Measurements from ENCODE around the gene TMEM170B.

- TF ChIP-seq YBX1 (IDR thresholded peaks at IDR 0.05) (no peak), JUND (IDR thresholded peaks at IDR 0.05; ENCODE audit: borderline replicate concordance, low read depth, low read length) (no peak), JUND (tag; IDR thresholded peaks at IDR 0.05; ENCODE audit: borderline replicate concordance, low read depth, low read length) (no peak), EZH2 (IDR thresholded peaks at IDR 0.05; ENCODE audit: borderline replicate concordance, low read depth, low read length) (no peak), CTCF (IDR thresholded peaks at IDR 0.05 in 2 of 3, conservative IDR thresholded peaks at IDR 0.05 in 1 of 3; ENCODE audit: insufficient read depth in 2 of 3, low read depth in 1 of 3, low read length in 3 of 3) (no peak), POLR2AphosphoS5 (IDR thresholded peaks at IDR 0.05; ENCODE audit: control insufficient read depth, insufficient read depth, low read depth, low read length) (no peak), ZKSCAN8 (CRISPR knock-in tag; IDR thresholded peaks at IDR 0.05) (no peak), PRDM10 (IDR thresholded peaks at IDR 0.05; ENCODE audit: partially characterized antibody) (no peak), SIN3A (IDR thresholded peaks at IDR 0.05; ENCODE audit: borderline replicate concordance in 2 of 2, control insufficient read depth in 1 of 2, low read depth in 2 of 2, low read length in 2 of 2) (no peak), HBP1 (CRISPR knock-in tag; IDR thresholded peaks at IDR 0.05) (no peak), ADNP (tag; IDR thresholded peaks at IDR 0.05) (no peak)
These were observed 64.4 kb downstream of the TMEM170B start for GRCh38 chr6:11601776-11602605.

All from K562 (cell line).